HepG2 (cell line): ENCODE data around the gene SPSB2. TPM values are rescaled to one million over a fixed set of nuclear protein-coding genes. Genes with fewer than 3 reads are reported as not detected.
A peak's percentile ranks its signal among the peaks of the same experiment; 100 is the strongest.

Source experiments
- CREM ChIP-seq, 2 experiments: sonication (generic) in 1 of 2; formaldehyde crosslinking in 1 of 2; IDR thresholded peaks; 2 replicates each; pipeline versions ENCODE4 v1.4.0 to v1.6.1; 2016 to 2020; ENCODE audit warnings: antibody characterized with exemption in 1 of 2, mild to moderate bottlenecking in 1 of 2, missing genetic modification reagents in 1 of 2
- CSRNP1 ChIP-seq: sonication (generic); formaldehyde crosslinking; IDR thresholded peaks from 2 replicates; pipeline ENCODE4 v1.8.1; 2023; ENCODE audit warnings: mild to moderate bottlenecking, missing genetic modification reagents
- DRAP1 ChIP-seq: IDR thresholded peaks from 2 replicates; pipeline ENCODE4 v1.6.1; 2016; ENCODE audit warnings: missing genetic modification reagents, missing compliant biosample characterization
- EZH2 ChIP-seq: conservative IDR thresholded peaks from 2 replicates; pipeline ENCODE4 v1.6.1; 2012; ENCODE audit warnings: mild to moderate bottlenecking, low read depth, low read length, moderate library complexity
- GTF2F1 ChIP-seq: fragments of 150-350 bp; IDR thresholded peaks from 2 replicates; pipeline ENCODE4 v1.6.1; 2014; ENCODE audit warnings: low read length
- HNRNPH1 ChIP-seq: fragments of 200-400 bp; formaldehyde crosslinking; optimal IDR thresholded peaks from 2 replicates; pipeline ENCODE3; 2017; ENCODE audit warnings: mild to moderate bottlenecking, low read depth, low read length
- IKZF4 ChIP-seq: sonication (generic); formaldehyde crosslinking; IDR thresholded peaks from 2 replicates; pipeline ENCODE4 v1.5.1; 2020; ENCODE audit warnings: borderline replicate concordance, mild to moderate bottlenecking, low read depth, missing genetic modification reagents; ENCODE audit errors: not compliant biosample characterization
- ISL2 ChIP-seq: sonication (generic); formaldehyde crosslinking; IDR thresholded peaks from 2 replicates; pipeline ENCODE4 v1.5.0; 2020; ENCODE audit warnings: missing genetic modification reagents
- KDM1A ChIP-seq: IDR thresholded peaks from 2 replicates; pipeline ENCODE4 v1.6.1; 2016; ENCODE audit warnings: missing compliant biosample characterization
- MAFG ChIP-seq: sonication (generic); formaldehyde crosslinking; IDR thresholded peaks from 2 replicates; pipeline ENCODE4 v1.5.1; 2020; ENCODE audit warnings: mild to moderate bottlenecking, missing genetic modification reagents
- MEIS1 ChIP-seq: sonication (generic); formaldehyde crosslinking; IDR thresholded peaks from 2 replicates; pipeline ENCODE4 v1.9.0; 2021; ENCODE audit warnings: mild to moderate bottlenecking, missing genetic modification reagents, moderate library complexity, borderline replicate concordance
- PAX8 ChIP-seq: sonication (generic); formaldehyde crosslinking; IDR thresholded peaks from 2 replicates; pipeline ENCODE4 v1.8.0; 2022; ENCODE audit warnings: mild to moderate bottlenecking, missing genetic modification reagents, borderline replicate concordance
- PITX1 ChIP-seq: sonication (generic); formaldehyde crosslinking; IDR thresholded peaks from 2 replicates; pipeline ENCODE4 v1.5.1; 2020; ENCODE audit warnings: mild to moderate bottlenecking, missing genetic modification reagents
- PLSCR1 ChIP-seq: sonication (generic); formaldehyde crosslinking; IDR thresholded peaks from 2 replicates; pipeline ENCODE4 v1.5.0; 2020; ENCODE audit warnings: missing genetic modification reagents, mild to moderate bottlenecking, borderline replicate concordance
- THAP11 ChIP-seq: IDR thresholded peaks from 2 replicates; pipeline ENCODE4 v1.6.1; 2016; ENCODE audit warnings: missing biosample characterization, missing genetic modification reagents
- TRAFD1 ChIP-seq: sonication (generic); formaldehyde crosslinking; IDR thresholded peaks from 2 replicates; pipeline ENCODE4 v1.5.1; 2020; ENCODE audit warnings: missing genetic modification reagents, mild to moderate bottlenecking, borderline replicate concordance
- ZNF136 ChIP-seq: sonication (generic); formaldehyde crosslinking; IDR thresholded peaks from 2 replicates; pipeline ENCODE4 v1.8.1; 2022; ENCODE audit warnings: low read depth, mild to moderate bottlenecking, moderate library complexity, missing genetic modification reagents
- ZNF282 ChIP-seq: fragments of 450-650 bp; IDR thresholded peaks from 2 replicates; pipeline ENCODE4 v1.6.1; 2018; ENCODE audit not compliant: partially characterized antibody
- ZNF333 ChIP-seq: sonication (generic); formaldehyde crosslinking; IDR thresholded peaks from 2 replicates; pipeline ENCODE4 v1.4.0; 2020; ENCODE audit warnings: mild to moderate bottlenecking, missing genetic modification reagents, borderline replicate concordance
- ZNF335 ChIP-seq: sonication (generic); formaldehyde crosslinking; IDR thresholded peaks from 2 replicates; pipeline ENCODE4 v1.4.0; 2020; ENCODE audit warnings: missing genetic modification reagents
- ZNF414 ChIP-seq: sonication (generic); formaldehyde crosslinking; IDR thresholded peaks from 2 replicates; pipeline ENCODE4 v1.5.0; 2020; ENCODE audit warnings: missing genetic modification reagents
- ZSCAN22 ChIP-seq: sonication (generic); formaldehyde crosslinking; IDR thresholded peaks from 2 replicates; pipeline ENCODE4 v1.4.0; 2020; ENCODE audit warnings: mild to moderate bottlenecking, missing genetic modification reagents
- polyA plus RNA-seq, 8 experiments: library from polyadenylated mRNA; depleted of rRNA in 3 of 8; stranded (reverse) in 7 of 8; unstranded in 1 of 8; fragments of >200 nt; fragmentation: Illumina TruSeq in 4 of 8; extraction: Trizol in 4 of 8; gene quantifications; 2 replicates each; pipeline versions ENCODE4 v1.2.1 to v1.2.3, GENCODE V29; 2011 to 2016; ENCODE audit warnings: low read depth in 4 of 8, missing spikeins in 1 of 8, mixed read lengths in 1 of 8; ENCODE audit not compliant: insufficient read depth in 1 of 8
- total RNA-seq, 5 experiments: library from RNA; depleted of rRNA; stranded (reverse); fragments of >200 nt; fragmentation: Illumina TruSeq; extraction: Trizol; gene quantifications; 2 replicates each; pipeline ENCODE4 v1.2.3, GENCODE V29; 2016; ENCODE audit warnings: low read depth in 1 of 5

The SPSB2 gene
- total and polyA plus RNA-seq, 2 of the 13 experiments (the other 11 are each of a cell fraction or from before 2014, with no cell fraction given) = 2.0 to 6.2 TPM

DNA sequence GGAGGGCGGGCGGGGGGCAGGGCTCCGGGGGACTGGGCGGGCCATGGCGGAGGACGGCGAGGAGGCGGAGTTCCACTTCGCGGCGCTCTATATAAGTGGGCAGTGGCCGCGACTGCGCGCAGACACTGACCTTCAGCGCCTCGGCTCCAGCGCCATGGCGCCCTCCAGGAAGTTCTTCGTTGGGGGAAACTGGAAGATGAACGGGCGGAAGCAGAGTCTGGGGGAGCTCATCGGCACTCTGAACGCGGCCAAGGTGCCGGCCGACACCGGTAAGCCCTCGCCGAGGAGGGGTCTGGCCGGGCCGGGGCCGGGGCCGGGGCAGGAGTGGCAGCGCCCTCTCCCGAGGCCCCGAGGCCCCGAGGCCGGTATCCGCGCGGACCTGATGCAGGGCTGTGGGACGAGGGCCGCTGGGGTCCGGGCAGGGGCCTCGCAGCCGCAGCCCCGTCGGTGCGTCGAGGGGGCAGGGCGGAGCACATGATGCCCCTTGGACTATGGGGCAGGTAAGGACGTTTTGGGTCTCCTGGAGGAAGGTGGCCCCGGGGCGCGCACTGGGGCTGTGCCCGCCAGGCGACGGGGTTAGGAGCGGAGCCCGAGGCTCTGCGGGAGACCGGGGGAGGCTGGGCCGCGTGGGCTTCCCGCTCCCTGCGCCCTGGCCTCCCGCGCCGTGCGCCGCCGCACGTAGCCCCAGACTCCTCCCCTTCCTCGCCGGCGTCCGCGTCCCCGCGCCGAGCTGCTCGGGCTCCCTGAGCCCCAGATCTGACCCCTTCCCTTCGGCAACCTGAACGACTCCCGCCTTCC is 5.5 kb downstream of the SPSB2 start, which contains the start of gene TPI1 (continued):
- TF ChIP-seq ISL2 = no peak; the same call in 1 of the 2 replicates
- no peak for TF ChIP-seq ZNF333 (CRISPR knock-in tag)
- no peak for TF ChIP-seq MEIS1 (CRISPR knock-in tag)
- TF ChIP-seq ZNF282 = no peak
- peak; percentile 96 for TF ChIP-seq DRAP1 (CRISPR knock-in tag)
- 0 out of 2 replicates have a peak, but pooled peaks have one; percentile 84 for TF ChIP-seq CSRNP1 (CRISPR knock-in tag)
- peak; percentile 45; the same call in 1 of the 2 replicates for TF ChIP-seq PITX1 (CRISPR knock-in tag)
- no peak for TF ChIP-seq KDM1A (CRISPR knock-in tag)
- no peak for TF ChIP-seq TRAFD1 (CRISPR knock-in tag)
- TF ChIP-seq THAP11 (CRISPR knock-in tag) = peak; percentile 67
- TF ChIP-seq PAX8 (CRISPR knock-in tag) = no peak
- TF ChIP-seq ZNF335 = 0 out of 2 replicates have a peak, but pooled peaks have one; percentile 40
- no peak for TF ChIP-seq EZH2
- no peak for TF ChIP-seq PLSCR1 (CRISPR knock-in tag)
- TF ChIP-seq ZSCAN22 = no peak
- no peak for TF ChIP-seq ZNF414 (CRISPR knock-in tag)
- no peak for TF ChIP-seq CREM (IDR thresholded peaks at IDR 0.05)
- no peak for TF ChIP-seq CREM (CRISPR knock-in tag; IDR thresholded peaks at IDR 0.05)
- peak; percentile 91 for TF ChIP-seq GTF2F1
- TF ChIP-seq ZNF136 (CRISPR knock-in tag) = no peak
- no peak for TF ChIP-seq HNRNPH1
- no peak for TF ChIP-seq MAFG
- TF ChIP-seq IKZF4 (CRISPR knock-in tag) = no peak
